ENCODE results near the gene ENO2. TPM values are rescaled to one million over a fixed set of nuclear protein-coding genes. Genes with fewer than 3 reads are reported as not detected.
"Not testable (repeated sequence)": the region's sequence is repeated elsewhere in the genome, so short reads cannot be mapped to it uniquely, and the experiment has no call there.

ENO2 gene
- total and polyA plus RNA-seq, 2 experiments from 2014 or later = 43.5 to 53.5 TPM

- Histone ChIP-seq H4K20me1 (replicated peaks; ENCODE audit: insufficient read depth) (no peaks in the 10 kb centered on the region), H3K36me3 (ENCODE audit: insufficient read depth) (no peaks in the 10 kb centered on the region), H3K27me3 (ENCODE audit: insufficient read depth) (no peaks in the 10 kb centered on the region), H3K79me2 (replicated peaks; ENCODE audit: insufficient read depth) (no peaks in the 10 kb centered on the region), H3K9me2 (ENCODE audit: insufficient read depth) (no peaks in the 10 kb centered on the region), H3K27ac (ENCODE audit: low read depth) (peak overlapping the region; percentile 82), H2AFZ (peak overlapping the region; percentile 30; the same call in 1 of the 2 replicates), H3K4me3 (peak overlapping the region; percentile 54), H3K4me1 (ENCODE audit: insufficient read depth) (peaks cover 26% of the 10 kb centered on the region), H3K4me2 (peak overlapping the region; percentile 78), H3F3A (replicated peaks; ENCODE audit: low read depth) (peaks cover 26% of the 10 kb centered on the region)
- Mint-ChIP-seq H3K4me1 (peaks cover 14% of the 10 kb centered on the region), H3K27me3 (ENCODE audit: insufficient read depth, low read depth, poor library complexity) (peaks cover 19% of the 10 kb centered on the region), H3K27ac (peak overlapping the region; percentile 94), H3K9me3 (no peaks in the 10 kb centered on the region; the same call in 1 of the 3 replicates), H3K4me3 (peak overlapping the region; percentile 71), H3K36me3 (ENCODE audit: low read depth) (no peaks in the 10 kb centered on the region)
- ATAC-seq (peak; percentile 5), DNase-seq (ENCODE audit: low spot score) (no peak)
- TF ChIP-seq, protein P1, sequence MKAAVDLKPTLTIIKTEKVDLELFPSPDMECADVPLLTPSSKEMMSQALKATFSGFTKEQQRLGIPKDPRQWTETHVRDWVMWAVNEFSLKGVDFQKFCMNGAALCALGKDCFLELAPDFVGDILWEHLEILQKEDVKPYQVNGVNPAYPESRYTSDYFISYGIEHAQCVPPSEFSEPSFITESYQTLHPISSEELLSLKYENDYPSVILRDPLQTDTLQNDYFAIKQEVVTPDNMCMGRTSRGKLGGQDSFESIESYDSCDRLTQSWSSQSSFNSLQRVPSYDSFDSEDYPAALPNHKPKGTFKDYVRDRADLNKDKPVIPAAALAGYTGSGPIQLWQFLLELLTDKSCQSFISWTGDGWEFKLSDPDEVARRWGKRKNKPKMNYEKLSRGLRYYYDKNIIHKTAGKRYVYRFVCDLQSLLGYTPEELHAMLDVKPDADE (IDR thresholded peaks at IDR 0.05) = 0 out of 2 replicates have a peak, but pooled peaks have one; percentile 3
- TF ChIP-seq EZH2 (IDR thresholded peaks at IDR 0.05; ENCODE audit: low read depth, unreplicated experiment) = no peak
Measured at GRCh38 chr12:6891646-6892001, 22.8 kb upstream of the ENO2 start.

- H2AFZ ChIP-seq; DNase-seq (ENCODE audit: low spot score); H4K20me1 ChIP-seq (replicated peaks; ENCODE audit: insufficient read depth); H3K79me2 ChIP-seq (replicated peaks; ENCODE audit: insufficient read depth); H3K36me3 ChIP-seq (ENCODE audit: insufficient read depth); H3K27ac Mint-ChIP-seq; H3K27ac ChIP-seq (ENCODE audit: low read depth); H3K36me3 Mint-ChIP-seq (ENCODE audit: low read depth); H3K9me3 Mint-ChIP-seq; H3K4me2 ChIP-seq; H3K9me2 ChIP-seq (ENCODE audit: insufficient read depth); H3K4me3 ChIP-seq; H3K27me3 ChIP-seq (ENCODE audit: insufficient read depth); ATAC-seq: not testable (repeated sequence)
- peaks cover 15% of the 10 kb centered on the region for H3K4me1 ChIP-seq (ENCODE audit: insufficient read depth)
- 0 out of 3 replicates have a peak overlapping the region, but pooled peaks have one; percentile 23 for H3K4me3 Mint-ChIP-seq
- H3F3A ChIP-seq (replicated peaks; ENCODE audit: low read depth) = peaks cover 26% of the 10 kb centered on the region
- H3K4me1 Mint-ChIP-seq = peaks cover 14% of the 10 kb centered on the region
- peaks cover 21% of the 10 kb centered on the region for H3K27me3 Mint-ChIP-seq (ENCODE audit: insufficient read depth, low read depth, poor library complexity)
Measured at GRCh38 chr12:6892683-6893082, 21.7 kb upstream of the ENO2 start.

DNA sequence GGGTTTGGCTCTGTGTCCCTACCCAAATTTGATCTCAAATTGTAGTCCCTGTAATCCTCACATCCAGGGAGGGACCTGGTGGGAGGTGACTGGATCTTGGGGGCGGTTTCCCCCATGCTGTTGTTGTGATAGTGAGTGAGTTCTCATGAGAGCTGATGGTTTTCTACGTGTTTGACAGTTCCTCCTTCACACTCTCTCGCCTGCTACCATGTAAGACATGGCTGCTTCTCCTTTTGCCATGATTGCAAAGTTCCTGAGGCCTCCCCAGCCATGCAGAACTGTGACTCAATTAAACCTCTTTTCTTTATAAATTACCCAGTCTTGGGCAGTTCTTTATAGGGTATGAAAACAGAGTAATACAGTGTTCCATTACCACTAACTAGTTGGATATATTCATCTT lies 20.1 kb upstream of the ENO2 start:
- no peak for ATAC-seq
- H3K36me3 Mint-ChIP-seq (ENCODE audit: low read depth) = no peaks in the 10 kb centered on the region
- Histone ChIP-seq H3K4me2 (no peak overlapping the region), H3K9me2 (ENCODE audit: insufficient read depth) (no peaks in the 10 kb centered on the region), H3K27ac (ENCODE audit: low read depth) (no peak overlapping the region), H3F3A (replicated peaks; ENCODE audit: low read depth) (peaks cover 16% of the 10 kb centered on the region), H2AFZ (no peak overlapping the region), H3K4me3 (no peak overlapping the region), H4K20me1 (replicated peaks; ENCODE audit: insufficient read depth) (no peaks in the 10 kb centered on the region), H3K36me3 (ENCODE audit: insufficient read depth) (no peaks in the 10 kb centered on the region), H3K79me2 (replicated peaks; ENCODE audit: insufficient read depth) (no peaks in the 10 kb centered on the region), H3K4me1 (ENCODE audit: insufficient read depth) (0 out of 2 replicates have a peak, but pooled peaks cover 6% of the 10 kb centered on the region), H3K27me3 (ENCODE audit: insufficient read depth) (no peaks in the 10 kb centered on the region)
- H3K27me3 Mint-ChIP-seq (ENCODE audit: insufficient read depth, low read depth, poor library complexity) = peaks cover 18% of the 10 kb centered on the region
- H3K9me3 Mint-ChIP-seq = no peaks in the 10 kb centered on the region; the same call in 1 of the 3 replicates
- H3K4me1 Mint-ChIP-seq = peaks cover 9% of the 10 kb centered on the region; the same call in 2 of the 3 replicates
- H3K27ac Mint-ChIP-seq = no peak overlapping the region
- H3K4me3 Mint-ChIP-seq = no peak overlapping the region
- DNase-seq (ENCODE audit: low spot score) = no peak
- TF ChIP-seq STAT1 (IDR thresholded peaks at IDR 0.05; ENCODE audit: unreplicated experiment) = no peak
- TF ChIP-seq EZH2phosphoT487 (IDR thresholded peaks at IDR 0.05; ENCODE audit: unreplicated experiment) = no peak
- TF ChIP-seq EZH2 (IDR thresholded peaks at IDR 0.05; ENCODE audit: low read depth, unreplicated experiment) = no peak
- TF ChIP-seq NANOG (IDR thresholded peaks at IDR 0.05; ENCODE audit: borderline replicate concordance) = no peak
- TF ChIP-seq, protein P2, sequence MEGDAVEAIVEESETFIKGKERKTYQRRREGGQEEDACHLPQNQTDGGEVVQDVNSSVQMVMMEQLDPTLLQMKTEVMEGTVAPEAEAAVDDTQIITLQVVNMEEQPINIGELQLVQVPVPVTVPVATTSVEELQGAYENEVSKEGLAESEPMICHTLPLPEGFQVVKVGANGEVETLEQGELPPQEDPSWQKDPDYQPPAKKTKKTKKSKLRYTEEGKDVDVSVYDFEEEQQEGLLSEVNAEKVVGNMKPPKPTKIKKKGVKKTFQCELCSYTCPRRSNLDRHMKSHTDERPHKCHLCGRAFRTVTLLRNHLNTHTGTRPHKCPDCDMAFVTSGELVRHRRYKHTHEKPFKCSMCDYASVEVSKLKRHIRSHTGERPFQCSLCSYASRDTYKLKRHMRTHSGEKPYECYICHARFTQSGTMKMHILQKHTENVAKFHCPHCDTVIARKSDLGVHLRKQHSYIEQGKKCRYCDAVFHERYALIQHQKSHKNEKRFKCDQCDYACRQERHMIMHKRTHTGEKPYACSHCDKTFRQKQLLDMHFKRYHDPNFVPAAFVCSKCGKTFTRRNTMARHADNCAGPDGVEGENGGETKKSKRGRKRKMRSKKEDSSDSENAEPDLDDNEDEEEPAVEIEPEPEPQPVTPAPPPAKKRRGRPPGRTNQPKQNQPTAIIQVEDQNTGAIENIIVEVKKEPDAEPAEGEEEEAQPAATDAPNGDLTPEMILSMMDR (conservative IDR thresholded peaks at IDR 0.05; ENCODE audit: low read depth in 2 of 2) = no peak
- TF ChIP-seq ZNF331 (CRISPR knock-in tag; IDR thresholded peaks at IDR 0.05; ENCODE audit: low read depth) = no peak
- no peak for TF ChIP-seq ZNF114 (CRISPR knock-in tag; IDR thresholded peaks at IDR 0.05)

Measured in GM23338 (cell line).